Measurements from ENCODE around the gene STARD5.
"Not testable (repeated sequence)": the region's sequence is repeated elsewhere in the genome, so short reads cannot be mapped to it uniquely, and the experiment has no call there.

Gene STARD5

GRCh38 chr15:81337241-81337640, 13.3 kb upstream of the STARD5 start:
- no peak for FAIRE-seq

- no peak for FAIRE-seq
Observed at GRCh38 chr15:81336568-81336967, 12.6 kb upstream of the STARD5 start.

GRCh38 chr15:81335631-81336030, 11.7 kb upstream of the STARD5 start:
- FAIRE-seq: no peak

DNA sequence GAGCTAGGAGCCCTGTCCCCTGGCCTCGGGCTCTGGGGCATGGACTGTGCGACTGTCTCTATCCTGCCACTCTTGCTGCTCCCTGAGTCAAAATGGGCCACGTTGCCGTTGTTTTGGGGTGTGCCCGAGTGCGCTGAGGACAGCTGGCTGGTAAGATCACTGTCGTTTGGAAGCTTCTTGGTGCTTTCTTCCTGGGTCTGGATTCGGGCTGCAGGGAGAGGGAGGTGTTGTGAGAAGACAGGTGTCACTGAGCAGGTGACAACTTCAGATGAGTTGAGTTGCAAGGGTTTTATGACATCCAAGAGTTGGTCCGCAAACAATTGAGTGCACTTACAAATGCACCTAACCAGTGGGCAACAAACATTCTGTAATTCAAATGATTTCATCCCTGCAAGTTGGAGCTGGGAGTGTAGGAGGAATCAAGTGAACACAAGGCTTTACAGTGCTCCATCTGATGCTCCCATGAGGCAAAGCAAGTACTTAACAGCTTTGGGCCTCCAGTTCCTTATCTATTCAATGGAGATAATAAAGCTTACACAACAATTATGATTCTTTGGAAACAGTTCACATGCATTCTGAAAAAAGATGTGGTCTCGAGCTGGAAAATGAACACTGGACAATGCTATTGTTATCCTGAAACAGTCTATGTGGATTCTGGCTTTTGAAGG, 11.0 kb upstream of the STARD5 start:
- FAIRE-seq: no peak

- FAIRE-seq: no peak
Observed at GRCh38 chr15:81333363-81333762, 9.4 kb upstream of the STARD5 start.

DNA sequence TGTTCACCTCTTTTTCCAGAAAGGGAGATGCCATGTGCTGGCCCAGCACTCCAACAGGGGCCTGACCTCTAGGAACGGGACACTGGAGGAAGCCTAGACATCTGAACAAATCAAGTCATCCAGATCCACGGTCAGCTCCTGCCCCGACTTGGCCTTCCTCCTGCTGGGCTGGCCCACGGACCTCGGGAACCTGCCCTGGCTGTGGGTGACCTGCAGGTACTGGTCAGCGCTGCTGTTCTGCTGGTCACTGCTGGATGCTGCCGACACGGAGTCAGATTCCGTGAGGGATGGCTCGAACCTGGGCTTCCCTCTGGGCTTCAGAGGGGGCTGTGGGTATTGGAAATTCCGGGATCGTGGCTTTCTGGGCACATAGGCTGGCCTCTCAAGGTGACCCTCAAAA, 8.4 kb upstream of the STARD5 start:
- no peak for FAIRE-seq

DNA sequence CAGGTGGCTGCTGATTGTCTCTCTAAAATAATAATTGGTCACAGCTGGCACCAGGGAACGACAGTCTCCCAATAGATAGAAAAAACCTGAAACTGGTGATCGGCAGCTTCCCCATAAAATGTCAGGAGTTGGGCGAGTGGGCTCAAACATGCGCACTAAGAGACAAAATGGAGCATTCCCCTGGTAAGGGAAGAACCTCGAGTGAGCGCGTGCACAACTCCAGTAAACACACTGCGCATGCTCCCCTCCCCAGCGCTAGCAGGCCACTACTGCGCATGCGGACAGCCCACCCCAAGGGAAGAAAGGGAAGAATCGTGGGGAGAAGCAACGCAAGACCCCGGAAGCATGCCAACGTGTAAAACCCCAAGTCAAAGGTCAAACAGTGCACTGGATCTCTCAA, 7.7 kb upstream of the STARD5 start:
- FAIRE-seq: no peak

DNA sequence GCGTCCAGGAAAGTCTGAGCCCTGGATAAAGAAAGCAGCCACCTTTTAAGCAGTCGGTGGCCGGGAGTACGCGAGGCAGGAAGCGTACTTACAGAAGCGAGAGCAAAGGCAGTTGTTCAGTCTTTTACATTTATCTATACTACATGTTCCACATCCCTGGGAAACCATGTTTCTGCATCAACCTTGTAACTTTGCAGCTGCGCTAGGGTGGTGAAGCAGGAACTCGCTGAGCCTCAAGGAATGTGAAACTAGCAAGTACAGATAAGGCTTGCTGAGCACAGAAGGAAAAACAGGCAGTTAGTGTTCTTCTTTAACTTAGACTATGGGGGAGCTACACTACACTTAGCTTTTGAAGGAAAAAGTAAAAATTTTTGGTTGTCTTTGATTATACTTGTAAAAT, 7.2 kb upstream of the STARD5 start:
- not testable (repeated sequence) for FAIRE-seq

DNA sequence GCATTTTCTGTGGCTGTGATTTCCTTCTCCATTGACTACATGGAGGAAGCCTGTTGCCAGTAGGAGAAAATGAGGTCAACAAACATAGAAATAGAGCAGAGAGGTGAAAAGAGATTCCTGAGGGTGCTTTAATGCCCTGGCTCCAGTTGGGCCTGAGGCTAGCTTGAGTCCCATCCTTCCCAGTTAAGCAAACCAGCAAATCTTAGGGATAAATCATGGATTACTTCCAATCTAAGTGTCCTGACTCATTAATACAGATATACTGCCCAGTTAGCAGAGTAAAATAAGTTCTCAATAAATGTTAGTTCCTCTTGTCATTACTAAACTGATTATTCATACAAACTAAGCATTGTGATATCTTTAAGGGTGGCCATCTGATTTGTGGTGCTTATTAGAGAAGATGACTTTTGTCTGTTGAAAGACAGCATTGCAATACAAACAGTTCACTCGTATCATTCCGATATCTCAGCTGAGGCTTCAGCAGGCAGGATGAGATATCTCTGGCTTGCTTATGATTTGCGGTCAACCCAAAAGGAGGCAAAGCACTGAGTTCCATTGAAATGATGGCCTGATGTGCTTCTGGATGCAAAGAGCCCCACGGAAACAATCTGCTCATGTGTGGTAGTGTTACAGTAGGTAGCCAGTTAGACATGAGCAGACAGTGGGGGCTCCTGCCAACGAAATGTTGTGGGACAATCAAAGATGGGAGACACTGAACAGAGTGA, 6.6 kb upstream of the STARD5 start:
- no peak for FAIRE-seq

- no peak for FAIRE-seq
Observed at GRCh38 chr15:81329446-81329845, 5.5 kb upstream of the STARD5 start.

DNA sequence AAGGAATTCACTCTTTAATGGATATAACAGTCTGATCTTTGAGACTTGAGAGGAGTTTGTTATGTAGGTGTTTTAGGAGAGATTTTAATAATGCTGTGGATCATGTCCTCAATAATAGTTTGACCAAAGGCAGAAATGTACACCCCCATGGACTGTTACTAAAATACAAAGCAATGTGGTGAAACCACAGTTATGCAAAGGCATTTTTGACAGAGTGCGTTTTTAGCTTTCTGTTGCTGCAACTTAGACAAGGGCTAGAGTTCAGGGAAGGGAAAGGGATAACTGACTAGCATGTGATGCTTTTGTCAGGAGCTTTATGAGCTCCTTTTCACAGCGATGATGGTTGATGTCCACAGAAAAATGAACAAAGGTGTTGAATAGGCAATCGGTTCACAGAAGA, 3.6 kb upstream of the STARD5 start:
- FAIRE-seq: no peak

DNA sequence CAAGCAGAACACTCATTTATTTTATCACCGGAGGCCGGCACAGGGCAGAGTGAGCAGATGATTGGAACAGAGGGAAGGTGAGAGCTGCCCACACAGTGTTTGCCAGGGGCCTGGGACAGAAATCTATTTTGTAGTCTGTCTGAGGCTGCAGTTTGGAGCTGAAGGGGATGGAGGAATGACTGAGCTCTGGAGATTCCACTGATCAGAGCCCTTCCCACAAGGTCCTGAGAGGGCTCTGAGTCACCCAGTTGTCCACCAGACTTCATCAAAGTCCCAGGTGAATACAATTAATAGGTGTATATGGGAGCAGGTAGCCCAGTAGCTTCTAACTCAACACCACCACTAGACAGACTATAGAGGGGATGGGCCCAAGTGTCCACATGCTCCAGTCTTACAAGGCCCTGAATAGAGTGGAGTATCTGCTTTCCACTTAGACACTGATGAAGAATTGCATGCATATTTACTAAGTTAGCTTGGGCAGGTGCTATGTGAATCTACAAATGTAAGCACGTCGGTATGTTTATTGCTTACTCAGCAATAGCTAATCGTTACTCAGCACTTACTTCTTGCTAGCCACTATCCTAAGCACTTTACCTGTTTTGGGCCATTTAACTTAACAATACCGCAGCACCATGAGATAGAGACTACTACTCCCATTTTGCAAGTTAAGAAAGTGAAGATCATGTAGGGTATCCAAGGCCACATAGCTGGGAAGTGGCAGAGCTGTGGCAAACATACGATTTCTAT, 2.7 kb upstream of the STARD5 start:
- no peak for FAIRE-seq

DNA sequence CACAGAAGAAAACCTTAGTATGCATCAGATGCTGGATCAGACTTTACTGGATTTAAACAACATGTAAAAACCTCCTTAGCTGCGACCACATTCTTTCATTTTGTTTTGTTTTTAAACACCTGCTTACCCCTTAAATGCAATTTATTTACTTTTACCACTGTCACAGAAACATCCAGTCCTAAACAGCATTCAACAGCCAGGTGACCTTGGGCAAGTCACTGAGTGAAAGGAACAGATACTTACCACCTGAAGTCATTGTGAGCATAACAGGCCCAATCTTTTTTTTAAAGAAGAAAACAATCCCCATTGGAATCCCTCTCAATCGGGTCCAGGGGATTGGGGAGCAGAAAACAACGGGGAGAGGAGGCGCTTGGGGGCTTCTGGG, 390 bp downstream of the STARD5 start:
- no peak for FAIRE-seq

DNA sequence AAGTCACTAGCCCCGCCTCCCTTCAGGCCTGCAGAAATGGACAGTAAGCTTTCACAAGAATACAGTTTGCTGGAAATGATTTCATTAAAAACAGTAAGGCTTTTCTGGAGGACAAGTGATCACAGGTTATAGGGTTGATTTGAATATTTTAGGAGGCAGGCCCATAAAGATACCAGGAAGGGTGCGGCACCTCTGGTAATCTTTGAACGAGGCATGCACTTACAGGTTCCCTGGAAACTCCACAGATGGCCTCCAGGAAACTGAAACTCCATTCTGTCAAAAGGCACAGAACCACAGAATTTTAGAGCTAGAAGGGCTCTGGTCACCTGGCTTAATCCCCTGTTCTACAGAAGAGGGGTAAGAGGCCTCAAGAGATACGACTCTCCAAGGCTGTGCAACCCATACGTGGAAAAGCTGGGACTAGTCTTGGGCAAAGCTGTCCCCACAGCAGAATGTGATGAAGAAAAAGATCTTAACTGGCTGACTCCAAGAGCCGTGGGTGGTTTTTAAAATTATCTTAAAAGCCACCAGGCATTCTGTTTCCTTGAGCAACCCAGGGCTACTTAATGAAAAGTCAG, 1.2 kb downstream of the STARD5 start:
- no peak for FAIRE-seq

DNA sequence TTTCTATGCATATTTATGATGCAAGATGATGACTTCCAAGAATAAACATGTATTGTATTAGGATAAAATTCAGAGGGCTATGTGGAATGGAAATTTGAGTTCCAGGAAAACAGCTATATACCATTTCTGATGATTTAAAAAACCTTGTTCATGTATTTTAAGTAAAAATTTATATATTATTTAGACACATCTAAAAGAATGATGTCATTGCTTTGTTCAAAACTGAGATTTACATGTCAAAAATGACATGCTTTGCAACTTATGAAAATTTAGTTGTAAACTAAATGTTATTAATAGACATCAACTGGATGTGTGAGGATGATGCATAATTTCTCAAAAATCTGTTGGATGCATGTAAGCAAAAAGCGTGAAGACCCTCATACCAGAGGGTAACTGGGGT, 2.3 kb downstream of the STARD5 start:
- FAIRE-seq: no peak

DNA sequence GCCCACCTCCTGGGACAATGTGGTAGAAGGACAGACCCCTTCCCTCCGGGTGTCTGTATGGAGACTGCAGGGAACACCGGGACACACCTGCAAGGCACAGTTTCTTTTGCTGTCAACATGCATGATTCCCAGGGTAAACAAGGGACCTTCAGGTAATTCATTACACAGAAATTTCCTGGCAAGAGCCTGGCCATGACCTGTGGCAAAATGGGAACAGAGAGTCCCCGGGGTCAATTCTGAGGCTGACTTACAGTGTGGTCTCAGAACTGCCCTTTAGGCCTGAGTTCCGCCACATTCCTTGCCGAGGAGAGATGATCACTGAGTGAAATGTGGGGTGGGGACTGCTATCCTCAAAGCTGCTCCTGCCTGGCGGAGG, 6.3 kb downstream of the STARD5 start:
- no peak for FAIRE-seq

GRCh38 chr15:81316267-81316666, 7.7 kb downstream of the STARD5 start:
- no peak for FAIRE-seq

DNA sequence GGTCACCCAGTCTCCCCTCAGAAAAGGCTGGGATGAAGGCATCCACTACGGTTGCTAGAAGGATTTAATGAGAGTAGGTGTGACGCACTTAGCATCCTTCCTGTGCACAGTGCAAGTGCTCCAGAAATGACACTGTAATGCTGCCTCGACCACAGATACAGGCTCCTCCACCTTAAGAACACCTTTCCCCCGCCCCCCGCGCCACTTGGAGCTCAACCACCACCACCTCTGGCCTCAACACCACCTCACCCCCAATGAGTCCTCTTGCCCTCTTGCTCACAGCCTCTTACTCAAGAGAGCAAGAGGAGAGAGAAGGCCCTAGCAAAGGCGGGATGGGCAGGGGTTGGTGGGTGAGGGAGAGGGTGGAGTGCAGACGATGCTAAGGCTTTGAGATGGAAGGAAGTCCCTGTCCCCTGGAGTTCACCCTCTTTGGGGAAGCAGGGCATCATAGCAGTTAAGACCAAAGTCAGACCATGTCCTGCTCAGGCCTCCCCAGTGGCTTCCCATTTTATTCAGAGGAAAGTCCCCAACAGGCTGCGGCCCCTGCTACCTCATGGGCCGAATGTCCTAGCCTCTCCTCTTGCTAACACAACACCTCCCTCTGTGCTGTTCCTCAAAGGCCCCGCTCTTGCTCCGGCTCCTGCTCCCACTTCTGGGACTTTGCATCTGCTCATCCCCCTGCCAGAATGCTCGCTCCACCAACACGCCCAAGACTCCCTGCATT, 8.3 kb downstream of the STARD5 start:
- no peak for FAIRE-seq

DNA sequence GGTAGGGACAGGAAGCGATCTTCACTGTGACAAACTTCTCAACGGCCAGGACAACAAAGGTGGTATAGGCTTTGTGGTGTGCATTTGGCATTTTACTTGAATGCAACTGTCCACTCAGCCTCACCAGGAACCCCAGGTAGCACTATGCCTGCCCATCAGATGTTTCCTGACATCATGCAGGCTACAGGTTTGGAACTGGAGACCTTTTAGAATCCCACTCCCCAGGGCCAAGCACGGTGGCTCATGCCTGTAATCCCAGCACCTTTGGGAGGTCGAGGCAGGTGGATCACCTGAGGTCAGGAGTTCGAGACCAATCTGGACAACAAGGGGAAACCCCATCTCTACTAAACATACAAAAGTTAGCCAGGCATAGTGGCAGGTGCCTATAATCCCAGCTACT, 9.6 kb downstream of the STARD5 start:
- FAIRE-seq: no peak

- FAIRE-seq: no peak
Observed at GRCh38 chr15:81313686-81314085, 10.3 kb downstream of the STARD5 start.

GRCh38 chr15:81312790-81313543, 11.0 kb downstream of the STARD5 start:
- FAIRE-seq: no peak

- no peak for FAIRE-seq
Observed at GRCh38 chr15:81311752-81312464, 12.0 kb downstream of the STARD5 start.
